GM12878 (cell line): Measurements from ENCODE around the gene CLEC16A.

Experiments
- BRCA1 ChIP-seq: IDR thresholded peaks from 2 replicates; pipeline ENCODE4 v1.6.1; 2011; ENCODE audit warnings: low read depth, low read length, improper control_type of control experiment
- CHD4 ChIP-seq: fragments of 200-600 bp; sonication (generic); IDR thresholded peaks from 2 replicates; pipeline ENCODE4 v1.6.1; 2016; ENCODE audit warnings: mild to moderate bottlenecking
- FOXM1 ChIP-seq: IDR thresholded peaks from 2 replicates; pipeline ENCODE4 v1.6.1; 2012; ENCODE audit warnings: low read depth, mild to moderate bottlenecking, inconsistent platforms, low read length, moderate library complexity
- HCFC1 ChIP-seq: fragments of 150-350 bp; IDR thresholded peaks from 2 replicates; pipeline ENCODE4 v1.6.1; 2014; ENCODE audit warnings: low read length
- HDAC6 ChIP-seq: fragments of 200-600 bp; sonication (generic); IDR thresholded peaks from one replicate; pipeline ENCODE4 v1.8.0; 2017; ENCODE audit warnings: antibody characterized with exemption; ENCODE audit not compliant: unreplicated experiment
- SIN3A ChIP-seq: IDR thresholded peaks from 2 replicates; pipeline ENCODE4 v1.6.1; 2012; ENCODE audit warnings: low read depth, low read length, improper control_type of control experiment
- TF ChIP-seq, protein P1 (sequence below), 3 experiments: IDR thresholded peaks in 2 of 3; conservative IDR thresholded peaks in 1 of 3; 2 replicates each; pipeline ENCODE4 v1.5.1; 2011; ENCODE audit warnings: low read depth in 3 of 3, low read length in 3 of 3, mild to moderate bottlenecking in 3 of 3, control low read depth in 2 of 3, moderate library complexity in 2 of 3, inconsistent platforms in 1 of 3, mixed read lengths in 1 of 3; ENCODE audit not compliant: control insufficient read depth in 2 of 3, insufficient read depth in 1 of 3; ENCODE audit errors: extremely low read depth in 1 of 3
- TF ChIP-seq, protein P2 (sequence below): fragments of 450-650 bp; IDR thresholded peaks from 2 replicates; pipeline ENCODE4 v1.6.1; 2017; ENCODE audit warnings: antibody characterized with exemption, mild to moderate bottlenecking, moderate library complexity
- TF ChIP-seq, protein P3 (sequence below): IDR thresholded peaks from 2 replicates; pipeline ENCODE4 v1.6.1; 2012; ENCODE audit warnings: low read length, inconsistent platforms

DNA sequence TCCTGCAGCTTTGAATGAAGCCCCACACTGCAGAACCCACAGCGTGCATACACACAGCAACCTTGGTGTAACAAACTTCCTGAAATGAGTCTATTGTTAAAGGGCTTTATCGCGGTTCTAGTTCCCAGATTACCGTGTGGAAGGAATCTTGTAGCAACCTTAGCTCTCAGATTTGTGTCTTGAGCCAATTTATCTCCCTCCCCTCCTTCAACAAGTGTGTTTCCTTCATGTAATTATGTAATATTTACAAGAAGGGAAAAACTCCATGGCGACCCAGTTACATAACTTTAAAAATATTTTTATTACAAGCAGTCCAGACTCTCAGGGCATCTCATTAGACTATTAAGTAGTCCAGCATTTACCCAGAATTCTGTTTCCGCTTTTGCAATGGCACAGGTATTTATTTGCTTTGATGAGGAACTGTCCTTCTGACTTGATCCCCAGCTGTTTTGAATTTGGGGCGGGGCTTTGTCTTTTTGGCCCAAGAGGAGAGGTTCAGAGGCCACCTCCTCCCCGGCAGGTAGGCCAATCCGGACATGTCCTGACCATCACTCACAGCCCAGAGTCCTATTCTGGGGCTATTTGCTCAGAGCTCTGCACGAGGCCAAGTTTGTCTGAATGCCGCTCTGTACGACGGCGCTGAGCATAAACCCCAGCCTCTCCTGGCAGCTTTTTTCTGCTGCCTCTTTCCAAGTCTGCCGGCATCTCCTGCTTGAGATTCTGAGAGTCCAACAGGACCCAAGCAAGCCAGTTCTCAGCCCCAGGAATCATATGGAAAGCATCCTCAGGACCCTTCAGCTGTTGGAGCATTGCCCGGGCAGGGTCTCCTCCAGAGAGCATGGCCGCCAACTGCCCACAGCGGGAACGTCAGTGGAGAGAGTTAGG, 35.6 kb downstream of the CLEC16A start:
- TF ChIP-seq, protein P1, sequence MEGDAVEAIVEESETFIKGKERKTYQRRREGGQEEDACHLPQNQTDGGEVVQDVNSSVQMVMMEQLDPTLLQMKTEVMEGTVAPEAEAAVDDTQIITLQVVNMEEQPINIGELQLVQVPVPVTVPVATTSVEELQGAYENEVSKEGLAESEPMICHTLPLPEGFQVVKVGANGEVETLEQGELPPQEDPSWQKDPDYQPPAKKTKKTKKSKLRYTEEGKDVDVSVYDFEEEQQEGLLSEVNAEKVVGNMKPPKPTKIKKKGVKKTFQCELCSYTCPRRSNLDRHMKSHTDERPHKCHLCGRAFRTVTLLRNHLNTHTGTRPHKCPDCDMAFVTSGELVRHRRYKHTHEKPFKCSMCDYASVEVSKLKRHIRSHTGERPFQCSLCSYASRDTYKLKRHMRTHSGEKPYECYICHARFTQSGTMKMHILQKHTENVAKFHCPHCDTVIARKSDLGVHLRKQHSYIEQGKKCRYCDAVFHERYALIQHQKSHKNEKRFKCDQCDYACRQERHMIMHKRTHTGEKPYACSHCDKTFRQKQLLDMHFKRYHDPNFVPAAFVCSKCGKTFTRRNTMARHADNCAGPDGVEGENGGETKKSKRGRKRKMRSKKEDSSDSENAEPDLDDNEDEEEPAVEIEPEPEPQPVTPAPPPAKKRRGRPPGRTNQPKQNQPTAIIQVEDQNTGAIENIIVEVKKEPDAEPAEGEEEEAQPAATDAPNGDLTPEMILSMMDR (IDR thresholded peaks at IDR 0.05 in 2 of 3, conservative IDR thresholded peaks at IDR 0.05 in 1 of 3; ENCODE audit: control insufficient read depth in 2 of 3, extremely low read depth in 1 of 3, insufficient read depth in 1 of 3, low read depth in 3 of 3, low read length in 3 of 3): no peak
- TF ChIP-seq BRCA1: no peak
- no peak for TF ChIP-seq CHD4
- no peak for TF ChIP-seq HDAC6
- TF ChIP-seq, protein P2, sequence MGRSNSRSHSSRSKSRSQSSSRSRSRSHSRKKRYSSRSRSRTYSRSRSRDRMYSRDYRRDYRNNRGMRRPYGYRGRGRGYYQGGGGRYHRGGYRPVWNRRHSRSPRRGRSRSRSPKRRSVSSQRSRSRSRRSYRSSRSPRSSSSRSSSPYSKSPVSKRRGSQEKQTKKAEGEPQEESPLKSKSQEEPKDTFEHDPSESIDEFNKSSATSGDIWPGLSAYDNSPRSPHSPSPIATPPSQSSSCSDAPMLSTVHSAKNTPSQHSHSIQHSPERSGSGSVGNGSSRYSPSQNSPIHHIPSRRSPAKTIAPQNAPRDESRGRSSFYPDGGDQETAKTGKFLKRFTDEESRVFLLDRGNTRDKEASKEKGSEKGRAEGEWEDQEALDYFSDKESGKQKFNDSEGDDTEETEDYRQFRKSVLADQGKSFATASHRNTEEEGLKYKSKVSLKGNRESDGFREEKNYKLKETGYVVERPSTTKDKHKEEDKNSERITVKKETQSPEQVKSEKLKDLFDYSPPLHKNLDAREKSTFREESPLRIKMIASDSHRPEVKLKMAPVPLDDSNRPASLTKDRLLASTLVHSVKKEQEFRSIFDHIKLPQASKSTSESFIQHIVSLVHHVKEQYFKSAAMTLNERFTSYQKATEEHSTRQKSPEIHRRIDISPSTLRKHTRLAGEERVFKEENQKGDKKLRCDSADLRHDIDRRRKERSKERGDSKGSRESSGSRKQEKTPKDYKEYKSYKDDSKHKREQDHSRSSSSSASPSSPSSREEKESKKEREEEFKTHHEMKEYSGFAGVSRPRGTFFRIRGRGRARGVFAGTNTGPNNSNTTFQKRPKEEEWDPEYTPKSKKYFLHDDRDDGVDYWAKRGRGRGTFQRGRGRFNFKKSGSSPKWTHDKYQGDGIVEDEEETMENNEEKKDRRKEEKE: no peak
- TF ChIP-seq FOXM1: no peak
- no peak for TF ChIP-seq SIN3A
- TF ChIP-seq HCFC1: no peak
- TF ChIP-seq, protein P3, sequence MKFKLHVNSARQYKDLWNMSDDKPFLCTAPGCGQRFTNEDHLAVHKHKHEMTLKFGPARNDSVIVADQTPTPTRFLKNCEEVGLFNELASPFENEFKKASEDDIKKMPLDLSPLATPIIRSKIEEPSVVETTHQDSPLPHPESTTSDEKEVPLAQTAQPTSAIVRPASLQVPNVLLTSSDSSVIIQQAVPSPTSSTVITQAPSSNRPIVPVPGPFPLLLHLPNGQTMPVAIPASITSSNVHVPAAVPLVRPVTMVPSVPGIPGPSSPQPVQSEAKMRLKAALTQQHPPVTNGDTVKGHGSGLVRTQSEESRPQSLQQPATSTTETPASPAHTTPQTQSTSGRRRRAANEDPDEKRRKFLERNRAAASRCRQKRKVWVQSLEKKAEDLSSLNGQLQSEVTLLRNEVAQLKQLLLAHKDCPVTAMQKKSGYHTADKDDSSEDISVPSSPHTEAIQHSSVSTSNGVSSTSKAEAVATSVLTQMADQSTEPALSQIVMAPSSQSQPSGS: no peak
